Neural progenitor cell (in vitro differentiated cells): ENCODE measurements around the gene HOXD4. TPM values are rescaled to one million over a fixed set of nuclear protein-coding genes. Genes with fewer than 3 reads are reported as not detected.

Source experiments
- DNase-seq: peaks from one replicate; pipeline ENCODE4 v3.0.0-alpha.2; 2016; ENCODE audit warnings: low spot score
- H2AFZ ChIP-seq: fragments of 200-600 bp; sonication (generic); replicated peaks from 2 replicates; pipeline ENCODE4 v1.6.1; 2016; ENCODE audit warnings: antibody characterized with exemption
- H3F3A ChIP-seq: fragments of 200-600 bp; sonication (generic); 2 replicates; pipeline ENCODE4 v1.6.1; 2016; ENCODE audit warnings: antibody characterized with exemption, low read depth
- H3K27ac ChIP-seq: fragments of 200-600 bp; sonication (generic); 2 replicates; pipeline ENCODE4 v1.5.1; 2016; ENCODE audit warnings: mild to moderate bottlenecking
- H3K27me3 ChIP-seq: fragments of 200-600 bp; sonication (generic); 2 replicates; pipeline ENCODE4 v1.6.1; 2016; ENCODE audit warnings: mild to moderate bottlenecking, moderate library complexity
- H3K36me3 ChIP-seq: fragments of 200-600 bp; sonication (generic); 2 replicates; pipeline ENCODE4 v1.5.1; 2016
- H3K4me1 ChIP-seq: fragments of 200-600 bp; sonication (generic); 2 replicates; pipeline ENCODE4 v1.6.1; 2016; ENCODE audit warnings: mixed run types
- H3K4me2 ChIP-seq: fragments of 200-600 bp; sonication (generic); 2 replicates; pipeline ENCODE4 v1.6.1; 2016
- H3K4me3 ChIP-seq: fragments of 200-600 bp; sonication (generic); 2 replicates; pipeline ENCODE4 v1.5.1; 2016
- H3K79me2 ChIP-seq: fragments of 200-600 bp; sonication (generic); 2 replicates; pipeline ENCODE4 v1.6.1; 2016; ENCODE audit warnings: low read depth
- H3K9ac ChIP-seq: fragments of 200-600 bp; sonication (generic); 2 replicates; pipeline ENCODE4 v1.6.1; 2016
- H3K9me3 ChIP-seq: fragments of 200-600 bp; sonication (generic); 2 replicates; pipeline ENCODE4 v1.5.1; 2016; ENCODE audit warnings: low read depth
- H4K20me1 ChIP-seq: fragments of 200-600 bp; sonication (generic); 2 replicates; pipeline ENCODE4 v1.6.1; 2016; ENCODE audit warnings: low read depth
- H3K27ac Mint-ChIP-seq: 3 replicates; pipeline ENCODE4 v1.8.0; 2021; ENCODE audit warnings: mixed read lengths
- H3K27me3 Mint-ChIP-seq: 2 replicates; pipeline ENCODE4 v1.8.0; 2022; ENCODE audit warnings: low read depth, mild to moderate bottlenecking, inconsistent platforms, moderate library complexity, mixed read lengths; ENCODE audit not compliant: insufficient read depth
- H3K36me3 Mint-ChIP-seq: 3 replicates; pipeline ENCODE4 v1.8.0; 2021; ENCODE audit warnings: mixed read lengths
- H3K4me1 Mint-ChIP-seq: 3 replicates; pipeline ENCODE4 v1.8.0; 2021; ENCODE audit warnings: mixed read lengths
- H3K4me3 Mint-ChIP-seq: 3 replicates; pipeline ENCODE4 v1.8.0; 2021; ENCODE audit warnings: mild to moderate bottlenecking, moderate library complexity, mixed read lengths
- H3K9me3 Mint-ChIP-seq: 3 replicates; pipeline ENCODE4 v1.8.0; 2020; ENCODE audit warnings: mixed read lengths
- EZH2 ChIP-seq: fragments of 200-600 bp; sonication (generic); IDR thresholded peaks from 2 replicates; pipeline ENCODE4 v1.6.1; 2017; ENCODE audit warnings: antibody characterized with exemption, mild to moderate bottlenecking, moderate library complexity
- EZH2phosphoT487 ChIP-seq: fragments of 200-600 bp; sonication (generic); IDR thresholded peaks from 2 replicates; pipeline ENCODE4 v1.6.1; 2017; ENCODE audit warnings: antibody characterized with exemption
- total RNA-seq: library from RNA; depleted of rRNA; stranded (reverse); fragments of >200 nt; gene quantifications from 2 replicates; pipeline ENCODE4 v1.2.3, GENCODE V29; 2015; ENCODE audit warnings: low replicate concordance
- TF ChIP-seq, protein P1 (sequence below): fragments of 200-600 bp; sonication (generic); IDR thresholded peaks from 2 replicates; pipeline ENCODE4 v1.5.1; 2017; ENCODE audit warnings: antibody characterized with exemption, mild to moderate bottlenecking

Gene HOXD4
- total RNA-seq, 1 donor from 2014 or later = not detected

DNA sequence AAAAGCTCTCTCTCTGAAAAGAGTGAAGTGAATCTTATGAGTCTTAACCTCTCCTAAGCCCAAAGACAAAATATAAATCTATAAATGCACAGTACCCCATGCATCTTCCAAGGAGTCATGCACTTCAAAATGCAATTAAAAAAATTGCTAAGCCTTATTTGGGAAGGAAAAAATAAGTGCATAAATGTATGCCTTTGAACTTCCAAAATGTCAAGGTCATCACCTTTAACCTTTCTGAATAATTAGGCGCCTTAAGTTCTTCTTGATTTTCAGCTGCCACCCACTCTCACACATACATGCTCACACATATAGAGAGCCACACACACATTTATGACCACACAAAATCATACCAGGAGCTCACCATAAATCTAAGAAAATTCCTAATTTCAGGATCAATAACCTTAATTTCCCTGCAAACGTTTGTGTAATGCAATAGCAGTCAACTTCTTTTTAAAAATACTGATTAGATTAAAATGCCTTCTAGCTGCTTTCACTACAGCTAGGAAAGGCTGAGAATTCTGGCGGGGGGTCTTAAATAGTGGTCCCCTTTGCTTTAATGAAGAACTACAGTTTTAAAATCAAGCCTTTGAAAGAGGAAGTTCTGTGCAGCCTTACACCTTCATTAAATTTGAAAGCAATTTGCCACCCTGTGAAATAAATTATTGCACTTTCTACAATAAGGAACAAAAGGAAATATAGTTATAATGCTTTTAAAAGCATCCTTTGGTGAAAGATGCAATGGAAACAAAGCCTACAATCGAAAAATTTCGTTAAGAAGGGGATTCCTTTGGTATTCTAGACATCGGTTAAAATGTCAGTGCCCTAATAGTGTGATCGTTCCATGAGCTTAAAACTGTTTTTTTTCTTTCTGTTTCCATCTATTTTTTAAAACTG, 40.7 kb upstream of the HOXD4 start:
- Histone ChIP-seq H3K4me2 (no peak overlapping the region), H3F3A (no peaks in the 10 kb centered on the region), H3K9ac (no peak overlapping the region), H3K36me3 (no peaks in the 10 kb centered on the region), H3K4me3 (no peak overlapping the region), H3K4me1 (no peaks in the 10 kb centered on the region), H2AFZ (no peak overlapping the region), H4K20me1 (peaks cover 96% of the 10 kb centered on the region), H3K27ac (no peak overlapping the region), H3K9me3 (no peaks in the 10 kb centered on the region), H3K27me3 (peaks cover 100% of the 10 kb centered on the region), H3K79me2 (no peaks in the 10 kb centered on the region)
- no peak for DNase-seq
- no peak for TF ChIP-seq EZH2
- TF ChIP-seq EZH2phosphoT487 = no peak
- TF ChIP-seq, protein P1, sequence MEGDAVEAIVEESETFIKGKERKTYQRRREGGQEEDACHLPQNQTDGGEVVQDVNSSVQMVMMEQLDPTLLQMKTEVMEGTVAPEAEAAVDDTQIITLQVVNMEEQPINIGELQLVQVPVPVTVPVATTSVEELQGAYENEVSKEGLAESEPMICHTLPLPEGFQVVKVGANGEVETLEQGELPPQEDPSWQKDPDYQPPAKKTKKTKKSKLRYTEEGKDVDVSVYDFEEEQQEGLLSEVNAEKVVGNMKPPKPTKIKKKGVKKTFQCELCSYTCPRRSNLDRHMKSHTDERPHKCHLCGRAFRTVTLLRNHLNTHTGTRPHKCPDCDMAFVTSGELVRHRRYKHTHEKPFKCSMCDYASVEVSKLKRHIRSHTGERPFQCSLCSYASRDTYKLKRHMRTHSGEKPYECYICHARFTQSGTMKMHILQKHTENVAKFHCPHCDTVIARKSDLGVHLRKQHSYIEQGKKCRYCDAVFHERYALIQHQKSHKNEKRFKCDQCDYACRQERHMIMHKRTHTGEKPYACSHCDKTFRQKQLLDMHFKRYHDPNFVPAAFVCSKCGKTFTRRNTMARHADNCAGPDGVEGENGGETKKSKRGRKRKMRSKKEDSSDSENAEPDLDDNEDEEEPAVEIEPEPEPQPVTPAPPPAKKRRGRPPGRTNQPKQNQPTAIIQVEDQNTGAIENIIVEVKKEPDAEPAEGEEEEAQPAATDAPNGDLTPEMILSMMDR = no peak
- H3K4me3 Mint-ChIP-seq = no peak overlapping the region
- H3K4me1 Mint-ChIP-seq = peaks cover 11% of the 10 kb centered on the region
- H3K27ac Mint-ChIP-seq = no peak overlapping the region
- H3K36me3 Mint-ChIP-seq = no peaks in the 10 kb centered on the region
- H3K9me3 Mint-ChIP-seq = peaks cover 10% of the 10 kb centered on the region
- H3K27me3 Mint-ChIP-seq = peaks cover 85% of the 10 kb centered on the region

DNA sequence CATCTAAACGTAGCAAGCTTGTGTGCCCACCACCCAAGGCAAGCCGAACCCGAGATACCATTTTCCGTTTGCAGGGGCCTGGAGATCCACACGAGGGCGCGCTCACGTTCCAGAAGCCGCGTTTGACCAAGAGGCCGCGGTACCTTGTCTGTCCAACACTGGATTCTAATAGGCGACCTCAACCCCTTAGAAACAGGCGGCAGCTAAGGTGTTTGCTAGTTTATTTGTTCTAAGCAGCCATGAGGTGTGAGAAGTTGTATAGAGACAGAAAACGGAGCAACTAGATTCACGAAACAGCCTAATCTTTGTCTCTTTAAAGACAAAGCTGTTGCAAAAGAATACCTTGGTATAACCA, 40.1 kb upstream of the HOXD4 start:
- H3K36me3 ChIP-seq = no peaks in the 10 kb centered on the region
- no peak overlapping the region for H2AFZ ChIP-seq
- no peaks in the 10 kb centered on the region for H3F3A ChIP-seq
- peaks cover 9% of the 10 kb centered on the region for H3K4me1 Mint-ChIP-seq
- H3K4me3 Mint-ChIP-seq = no peak overlapping the region
- H3K4me2 ChIP-seq = no peak overlapping the region
- peak; percentile 88 for DNase-seq
- H3K9me3 Mint-ChIP-seq = peaks cover 11% of the 10 kb centered on the region
- H3K27ac Mint-ChIP-seq = no peak overlapping the region
- no peaks in the 10 kb centered on the region for H3K9me3 ChIP-seq
- no peak overlapping the region for H3K27ac ChIP-seq
- peaks cover 85% of the 10 kb centered on the region for H3K27me3 Mint-ChIP-seq
- no peaks in the 10 kb centered on the region for H3K36me3 Mint-ChIP-seq
- peaks cover 100% of the 10 kb centered on the region for H3K27me3 ChIP-seq
- TF ChIP-seq, protein P1 = peak; percentile 86
- TF ChIP-seq EZH2 (peak; percentile 89), EZH2phosphoT487 (peak; percentile 87)
- no peak overlapping the region for H3K9ac ChIP-seq
- H4K20me1 ChIP-seq = peaks cover 96% of the 10 kb centered on the region
- no peaks in the 10 kb centered on the region for H3K79me2 ChIP-seq
- H3K4me3 ChIP-seq = no peak overlapping the region
- no peaks in the 10 kb centered on the region for H3K4me1 ChIP-seq

DNA sequence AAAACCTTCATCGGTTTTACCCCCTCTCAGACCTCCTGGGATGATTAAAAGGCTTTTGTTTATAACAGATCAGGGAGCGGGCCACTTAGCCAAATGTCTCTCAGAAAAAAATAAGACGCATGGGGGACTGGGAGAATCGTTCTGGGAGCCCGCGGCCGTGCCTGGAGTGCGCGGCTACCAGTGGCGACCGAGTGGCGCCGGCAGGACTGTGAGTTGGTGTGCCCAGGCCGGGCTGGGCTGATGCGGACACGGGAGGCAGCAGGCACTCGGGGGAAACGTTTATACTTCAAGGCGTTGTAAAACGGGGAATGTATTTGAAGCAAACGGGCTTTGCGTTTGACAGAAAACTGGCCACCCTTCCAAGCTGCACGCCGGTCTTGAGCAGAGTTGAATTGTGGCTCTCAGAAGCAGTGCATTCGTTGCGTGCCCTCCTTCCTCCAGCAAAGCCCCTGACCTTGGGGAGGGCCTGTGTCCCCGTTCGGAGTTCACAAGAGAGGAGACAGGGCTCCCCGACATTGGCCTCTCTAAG, 39.4 kb upstream of the HOXD4 start:
- H3K27me3 Mint-ChIP-seq = peaks cover 89% of the 10 kb centered on the region
- Histone ChIP-seq H4K20me1 (peaks cover 96% of the 10 kb centered on the region), H3K4me1 (no peaks in the 10 kb centered on the region), H3K27me3 (peaks cover 100% of the 10 kb centered on the region), H3K36me3 (no peaks in the 10 kb centered on the region), H3K4me3 (no peak overlapping the region), H3K79me2 (no peaks in the 10 kb centered on the region), H2AFZ (no peak overlapping the region), H3K27ac (no peak overlapping the region), H3K9ac (no peak overlapping the region), H3K4me2 (no peak overlapping the region), H3F3A (no peaks in the 10 kb centered on the region), H3K9me3 (no peaks in the 10 kb centered on the region)
- peaks cover 18% of the 10 kb centered on the region for H3K9me3 Mint-ChIP-seq
- no peak overlapping the region for H3K27ac Mint-ChIP-seq
- peak; percentile 78 for TF ChIP-seq EZH2phosphoT487
- TF ChIP-seq, protein P1 = no peak
- TF ChIP-seq EZH2 = peak; percentile 43
- peaks cover 3% of the 10 kb centered on the region for H3K36me3 Mint-ChIP-seq
- H3K4me1 Mint-ChIP-seq = peaks cover 8% of the 10 kb centered on the region
- DNase-seq = no peak
- H3K4me3 Mint-ChIP-seq = no peak overlapping the region
